HG03095 (cell line): ENCODE data around the gene NPW.

Experiments used
- ATAC-seq: cut with Tn5 transposase; IDR thresholded peaks from one replicate; pipeline ENCODE4 v1.9.1; 2021; ENCODE audit warnings: moderate library complexity; ENCODE audit not compliant: unreplicated experiment

Gene NPW

GRCh38 chr16:2047330-2048115 lies 27.9 kb downstream of the NPW start, which contains the start of the genes NTHL1 and TSC2:
Gene NTHL1, minus strand, starts transcription at chr16:2047834. Its CDS starts 11 bp downstream, at chr16:2047823.
Gene TSC2, plus strand, starts transcription at chr16:2047985. Its CDS starts 631 bp downstream, at chr16:2048616.
- ATAC-seq = peak; percentile 81

- ATAC-seq = no peak
These were observed 28.5 kb downstream of the NPW start for GRCh38 chr16:2048116-2048543.

- ATAC-seq = no peak
These were observed 33.6 kb downstream of the NPW start for GRCh38 chr16:2053211-2053610.

DNA sequence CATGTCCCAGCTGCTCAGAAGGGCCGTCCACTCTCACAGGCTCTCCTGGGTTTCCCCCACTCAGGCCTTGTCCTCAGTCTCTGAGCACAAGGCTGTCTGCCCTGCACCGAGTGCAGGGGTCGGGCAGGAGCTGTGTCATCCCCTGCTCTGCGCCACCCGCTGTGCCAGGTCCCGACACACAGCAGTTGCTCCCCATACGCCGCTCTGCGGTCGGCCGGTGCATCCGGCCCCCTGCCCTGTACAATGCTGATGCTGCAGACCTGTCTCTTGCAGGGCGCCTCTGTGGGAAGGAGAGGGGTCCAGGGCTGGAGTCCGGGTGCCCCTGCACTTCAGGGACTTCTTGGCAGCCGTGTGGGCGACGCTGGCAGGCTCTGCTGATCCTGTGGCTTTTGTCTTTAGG lies 34.3 kb downstream of the NPW start:
- no peak for ATAC-seq

DNA sequence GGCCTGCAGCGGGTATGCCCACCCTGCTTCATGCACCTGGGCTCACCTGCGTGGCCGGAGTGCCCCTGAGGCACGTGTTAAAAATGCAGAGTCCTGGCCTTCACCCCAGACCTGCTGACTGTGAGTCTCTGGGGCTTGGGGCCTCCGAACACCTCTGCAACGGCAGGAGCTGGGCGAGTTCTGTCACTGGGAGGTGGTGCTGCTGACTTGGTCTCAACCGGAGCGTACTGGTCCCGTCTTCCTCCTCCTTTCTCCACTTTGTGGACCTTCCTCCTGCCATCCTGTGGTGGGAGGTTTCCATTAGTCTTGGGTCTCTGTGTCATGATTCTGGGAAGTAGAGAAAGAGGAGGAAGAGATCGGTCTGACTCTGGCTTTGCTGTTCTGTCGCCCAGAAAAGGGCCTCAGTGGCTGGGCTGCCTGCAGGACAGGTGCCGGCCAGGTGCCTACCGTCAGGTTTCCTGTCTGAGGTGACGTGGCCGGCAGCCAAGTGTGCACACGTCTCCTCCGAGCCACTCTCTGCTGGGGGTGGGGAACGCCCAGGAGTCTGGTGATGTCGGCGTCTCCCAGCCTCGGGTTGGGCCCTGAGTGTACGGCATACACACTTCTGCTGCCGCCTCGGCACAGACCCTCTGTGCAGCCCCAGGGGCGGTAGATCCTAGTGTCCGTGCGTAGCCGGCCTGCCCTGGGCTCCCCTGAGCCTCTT lies 35.1 kb downstream of the NPW start:
- no peak for ATAC-seq

DNA sequence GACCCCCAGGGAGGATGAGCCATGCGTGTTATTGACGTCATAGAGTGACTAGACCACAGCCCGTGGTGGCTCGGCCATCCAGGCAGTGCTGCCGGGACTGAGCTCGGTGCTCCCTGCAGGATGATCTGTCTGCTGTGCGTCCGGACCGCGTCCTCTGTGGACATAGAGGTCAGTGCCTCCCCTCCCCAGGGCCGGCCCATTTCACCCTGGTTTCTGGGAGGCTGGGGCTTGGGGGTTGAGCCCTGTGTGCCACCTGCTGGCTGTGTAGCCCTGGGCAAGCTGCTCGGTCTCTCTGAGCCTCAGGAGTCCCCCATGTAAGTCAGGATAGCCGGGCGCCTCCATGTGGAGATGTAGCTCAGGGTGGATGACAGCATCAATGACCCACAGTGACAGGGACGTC lies 36.5 kb downstream of the NPW start:
- ATAC-seq = no peak

- ATAC-seq = no peak
These were observed 37.3 kb downstream of the NPW start for GRCh38 chr16:2056681-2057407.

GRCh38 chr16:2057438-2057837 lies 37.9 kb downstream of the NPW start:
- ATAC-seq = no peak

GRCh38 chr16:2058420-2058819 lies 38.8 kb downstream of the NPW start:
- ATAC-seq = no peak

GRCh38 chr16:2058872-2059271 lies 39.3 kb downstream of the NPW start:
- ATAC-seq = no peak

GRCh38 chr16:2060346-2060745 lies 40.8 kb downstream of the NPW start:
- ATAC-seq = no peak

- ATAC-seq = no peak
These were observed 41.4 kb downstream of the NPW start for GRCh38 chr16:2061023-2061422.

- ATAC-seq = no peak
These were observed 41.9 kb downstream of the NPW start for GRCh38 chr16:2061526-2061925.

GRCh38 chr16:2062801-2063200 lies 43.2 kb downstream of the NPW start:
- no peak for ATAC-seq

- ATAC-seq = no peak
These were observed 44.3 kb downstream of the NPW start for GRCh38 chr16:2063861-2064260.

DNA sequence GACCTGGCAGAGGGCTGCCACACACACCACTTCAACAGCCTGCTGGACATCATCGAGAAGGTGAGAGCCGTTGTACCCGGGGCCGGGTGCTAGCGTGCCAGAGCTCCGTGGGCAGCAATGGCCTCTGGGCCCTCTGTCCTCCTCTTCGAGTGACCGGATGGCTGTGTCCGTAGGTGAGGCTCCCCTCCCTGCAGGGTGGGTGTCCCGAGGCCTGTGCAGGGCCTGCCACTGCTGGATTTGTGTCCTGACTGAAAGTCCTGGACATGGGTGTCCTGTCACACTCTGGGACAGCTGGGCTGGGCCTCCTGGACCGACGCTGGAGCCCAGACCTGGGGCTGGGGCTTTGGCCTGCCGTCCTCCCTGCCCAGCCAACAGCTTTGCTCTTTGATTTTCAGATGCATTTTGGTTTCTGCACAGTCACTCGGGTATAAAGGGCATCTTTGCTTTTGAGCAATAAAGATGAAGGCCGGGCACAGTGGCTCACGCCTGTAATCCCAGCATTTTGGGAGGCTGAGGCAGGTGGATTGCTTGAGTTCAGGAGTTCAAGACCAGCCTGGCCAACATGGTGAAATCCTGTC lies 44.9 kb downstream of the NPW start:
- ATAC-seq = no peak

GRCh38 chr16:2066139-2066538 lies 46.6 kb downstream of the NPW start:
- no peak for ATAC-seq
